Measurements from ENCODE around the gene MYCBP. TPM values are rescaled to one million over a fixed set of nuclear protein-coding genes. Genes with fewer than 3 reads are reported as not detected.

MYCBP gene
- total RNA-seq, 2 experiments from 2014 or later = 21.5 to 47.6 TPM

DNA sequence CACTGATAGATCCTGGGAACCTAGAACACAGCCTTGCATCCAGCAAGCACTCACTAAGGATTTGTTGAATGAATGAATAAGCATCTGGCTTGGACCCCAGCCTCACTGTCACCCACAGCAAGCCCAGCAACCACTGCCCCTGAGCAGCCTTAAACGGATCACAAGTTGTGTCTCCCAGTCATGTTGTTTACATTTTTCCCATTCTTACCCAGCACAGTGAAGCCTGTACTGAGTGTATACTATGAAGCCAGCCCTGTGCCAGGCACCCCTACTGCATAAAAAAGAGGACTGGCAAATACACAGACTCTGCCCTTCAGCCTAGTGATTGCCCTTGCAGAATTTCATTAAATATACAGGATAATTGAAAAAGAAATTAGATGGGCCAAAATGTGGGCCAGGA is 43.8 kb downstream of the MYCBP start:
- CTCF ChIA-PET (ENCODE audit: unreplicated experiment) = no interaction called here
- no peak for DNase-seq (ENCODE audit: low spot score)
- no peak overlapping the region for H3K4me2 ChIP-seq (ENCODE audit: low read length)
- H3K9me3 ChIP-seq (ENCODE audit: low read length) = no peaks in the 10 kb centered on the region
- H3K79me2 ChIP-seq (ENCODE audit: insufficient read depth, low read depth, low read length) = no peaks in the 10 kb centered on the region
- intact Hi-C loops (cut with micrococcal nuclease; ENCODE audit: unreplicated experiment) = no loop called here
- no peak overlapping the region for H3K27ac ChIP-seq (ENCODE audit: low read depth, low read length, poor library complexity, severe bottlenecking)
- no peaks in the 10 kb centered on the region for H3K36me3 ChIP-seq (ENCODE audit: insufficient read depth, low read length)
- POLR2A ChIA-PET = interaction anchor here (0.7 kb wide), 1 partner anchor 13 kb away, joined by 4 read pairs; no protein-coding TSS in a partner anchor
- BruUV-seq (replicated peaks) = no TSS peak
- TF ChIP-seq, protein P1, sequence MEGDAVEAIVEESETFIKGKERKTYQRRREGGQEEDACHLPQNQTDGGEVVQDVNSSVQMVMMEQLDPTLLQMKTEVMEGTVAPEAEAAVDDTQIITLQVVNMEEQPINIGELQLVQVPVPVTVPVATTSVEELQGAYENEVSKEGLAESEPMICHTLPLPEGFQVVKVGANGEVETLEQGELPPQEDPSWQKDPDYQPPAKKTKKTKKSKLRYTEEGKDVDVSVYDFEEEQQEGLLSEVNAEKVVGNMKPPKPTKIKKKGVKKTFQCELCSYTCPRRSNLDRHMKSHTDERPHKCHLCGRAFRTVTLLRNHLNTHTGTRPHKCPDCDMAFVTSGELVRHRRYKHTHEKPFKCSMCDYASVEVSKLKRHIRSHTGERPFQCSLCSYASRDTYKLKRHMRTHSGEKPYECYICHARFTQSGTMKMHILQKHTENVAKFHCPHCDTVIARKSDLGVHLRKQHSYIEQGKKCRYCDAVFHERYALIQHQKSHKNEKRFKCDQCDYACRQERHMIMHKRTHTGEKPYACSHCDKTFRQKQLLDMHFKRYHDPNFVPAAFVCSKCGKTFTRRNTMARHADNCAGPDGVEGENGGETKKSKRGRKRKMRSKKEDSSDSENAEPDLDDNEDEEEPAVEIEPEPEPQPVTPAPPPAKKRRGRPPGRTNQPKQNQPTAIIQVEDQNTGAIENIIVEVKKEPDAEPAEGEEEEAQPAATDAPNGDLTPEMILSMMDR (conservative IDR thresholded peaks at IDR 0.05; ENCODE audit: low read length) = no peak
- no peak for TF ChIP-seq EZH2phosphoT487 (IDR thresholded peaks at IDR 0.05; ENCODE audit: borderline replicate concordance, low read depth, low read length)
- H3K4me1 ChIP-seq (ENCODE audit: insufficient read depth, low read length, poor library complexity, severe bottlenecking) = no peaks in the 10 kb centered on the region
- no peak overlapping the region for H2AFZ ChIP-seq (ENCODE audit: low read length)
- H4K20me1 ChIP-seq (ENCODE audit: insufficient read depth, low read length) = no peaks in the 10 kb centered on the region
- H3K4me3 ChIP-seq (ENCODE audit: low read depth, low read length, poor library complexity, severe bottlenecking) = no peak overlapping the region
- H3K9me2 ChIP-seq (ENCODE audit: insufficient read depth, low read length) = no peaks in the 10 kb centered on the region

DNA sequence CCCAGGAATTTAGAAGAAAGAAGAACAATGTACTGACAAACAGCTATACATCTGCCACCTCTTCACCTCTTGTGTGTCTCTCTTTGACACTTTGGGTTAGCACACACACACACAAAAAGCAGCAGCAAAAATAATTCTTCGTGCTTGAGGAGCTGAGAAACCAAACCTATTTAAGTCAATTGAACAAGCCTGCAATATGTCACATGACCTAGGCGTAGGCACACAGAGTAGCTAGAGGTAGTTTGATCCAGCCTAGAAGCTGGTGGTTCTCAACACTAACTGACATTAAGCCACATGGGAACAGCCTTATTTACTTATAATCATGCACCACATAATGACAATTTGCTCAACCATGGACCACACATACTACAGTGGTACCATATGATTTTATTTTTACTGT is 45.8 kb downstream of the MYCBP start:
- Histone ChIP-seq H3K36me3 (ENCODE audit: insufficient read depth, low read length) (no peaks in the 10 kb centered on the region), H3K4me3 (ENCODE audit: low read depth, low read length, poor library complexity, severe bottlenecking) (no peak overlapping the region), H3K4me2 (ENCODE audit: low read length) (no peak overlapping the region), H3K9me3 (ENCODE audit: low read length) (no peaks in the 10 kb centered on the region), H3K4me1 (ENCODE audit: insufficient read depth, low read length, poor library complexity, severe bottlenecking) (no peaks in the 10 kb centered on the region), H3K79me2 (ENCODE audit: insufficient read depth, low read depth, low read length) (no peaks in the 10 kb centered on the region), H2AFZ (ENCODE audit: low read length) (no peak overlapping the region), H3K9me2 (ENCODE audit: insufficient read depth, low read length) (no peaks in the 10 kb centered on the region), H3K27ac (ENCODE audit: low read depth, low read length, poor library complexity, severe bottlenecking) (no peak overlapping the region), H4K20me1 (ENCODE audit: insufficient read depth, low read length) (no peaks in the 10 kb centered on the region)
- TF ChIP-seq, protein P1 (conservative IDR thresholded peaks at IDR 0.05; ENCODE audit: low read length) = no peak
- TF ChIP-seq EZH2phosphoT487 (IDR thresholded peaks at IDR 0.05; ENCODE audit: borderline replicate concordance, low read depth, low read length) = no peak
- no TSS peak for BruUV-seq (replicated peaks)
- ChIA-PET POLR2A (no interaction called here), CTCF (ENCODE audit: unreplicated experiment) (no interaction called here)
- DNase-seq (ENCODE audit: low spot score) = no peak
- intact Hi-C loops (cut with micrococcal nuclease; ENCODE audit: unreplicated experiment) = no loop called here

DNA sequence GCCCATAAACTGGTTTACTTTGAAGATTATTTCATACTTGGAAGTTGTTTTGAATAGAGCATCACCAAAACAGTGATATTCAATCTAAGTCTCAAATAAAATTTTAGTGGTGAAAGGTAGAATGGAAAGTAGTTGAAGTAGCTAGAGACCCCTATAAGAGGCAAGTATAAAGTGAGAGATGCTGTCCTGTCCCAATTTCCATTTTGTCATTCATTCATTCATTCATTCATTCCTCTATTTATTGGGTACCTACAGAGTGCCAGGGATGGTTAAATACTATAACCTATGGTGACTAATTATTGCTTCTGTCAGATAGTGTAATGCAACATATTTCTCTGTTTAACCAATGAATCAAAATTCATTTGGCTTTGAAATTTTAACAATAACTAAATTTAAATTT is 46.3 kb downstream of the MYCBP start:
- ChIA-PET POLR2A (no interaction called here), CTCF (ENCODE audit: unreplicated experiment) (no interaction called here)
- DNase-seq (ENCODE audit: low spot score) = no peak
- H3K4me2 ChIP-seq (ENCODE audit: low read length) = no peak overlapping the region
- H3K4me3 ChIP-seq (ENCODE audit: low read depth, low read length, poor library complexity, severe bottlenecking) = no peak overlapping the region
- H3K9me3 ChIP-seq (ENCODE audit: low read length) = no peaks in the 10 kb centered on the region
- no peak for TF ChIP-seq EZH2phosphoT487 (IDR thresholded peaks at IDR 0.05; ENCODE audit: borderline replicate concordance, low read depth, low read length)
- TF ChIP-seq, protein P1 (conservative IDR thresholded peaks at IDR 0.05; ENCODE audit: low read length) = no peak
- no peaks in the 10 kb centered on the region for H3K36me3 ChIP-seq (ENCODE audit: insufficient read depth, low read length)
- H4K20me1 ChIP-seq (ENCODE audit: insufficient read depth, low read length) = no peaks in the 10 kb centered on the region
- BruUV-seq (replicated peaks) = no TSS peak
- H2AFZ ChIP-seq (ENCODE audit: low read length) = no peak overlapping the region
- no peaks in the 10 kb centered on the region for H3K4me1 ChIP-seq (ENCODE audit: insufficient read depth, low read length, poor library complexity, severe bottlenecking)
- no peak overlapping the region for H3K27ac ChIP-seq (ENCODE audit: low read depth, low read length, poor library complexity, severe bottlenecking)
- no peaks in the 10 kb centered on the region for H3K79me2 ChIP-seq (ENCODE audit: insufficient read depth, low read depth, low read length)
- H3K9me2 ChIP-seq (ENCODE audit: insufficient read depth, low read length) = no peaks in the 10 kb centered on the region
- intact Hi-C loops (cut with micrococcal nuclease; ENCODE audit: unreplicated experiment) = no loop called here

All from OCI-LY7 (cell line).